T-helper 2 cell treated with Interferon-gamma antibody and Interleukin-4, amounts not matched to agents 5 μg/mL and 100 μg/mL, for 36 hours (primary cell): ENCODE measurements around the gene BCAR1.
"Not testable (repeated sequence)": the region's sequence is repeated elsewhere in the genome, so short reads cannot be mapped to it uniquely, and the experiment has no call there.

Experiments
- DNase-seq: peaks from one replicate; pipeline ENCODE4 v3.0.0; 2021; ENCODE audit warnings: low spot score
- H3K27ac Mint-ChIP-seq: one replicate; pipeline ENCODE4 v1.8.0; 2021; ENCODE audit warnings: mild to moderate bottlenecking, mixed read lengths
- H3K27me3 Mint-ChIP-seq: one replicate; pipeline ENCODE4 v1.8.0; 2021; ENCODE audit warnings: low read depth, mixed read lengths
- H3K36me3 Mint-ChIP-seq: one replicate; pipeline ENCODE4 v1.8.0; 2021; ENCODE audit warnings: low read depth, mixed read lengths
- H3K4me1 Mint-ChIP-seq: one replicate; pipeline ENCODE4 v1.8.0; 2021; ENCODE audit warnings: low read depth, mixed read lengths
- H3K4me3 Mint-ChIP-seq: one replicate; pipeline ENCODE4 v1.8.0; 2022; ENCODE audit warnings: mild to moderate bottlenecking, moderate library complexity, mixed read lengths
- H3K9me3 Mint-ChIP-seq: one replicate; pipeline ENCODE4 v1.8.0; 2021; ENCODE audit warnings: mixed read lengths

Gene BCAR1

GRCh38 chr16:75223129-75223528 lies 28.3 kb downstream of the BCAR1 start:
- not testable (repeated sequence) for H3K9me3 Mint-ChIP-seq, H3K4me3 Mint-ChIP-seq, H3K27me3 Mint-ChIP-seq, H3K4me1 Mint-ChIP-seq, H3K36me3 Mint-ChIP-seq, H3K27ac Mint-ChIP-seq, DNase-seq

- Mint-ChIP-seq H3K27me3 (no peaks in the 10 kb centered on the region), H3K27ac (no peak overlapping the region), H3K36me3 (no peaks in the 10 kb centered on the region), H3K4me1 (peaks cover 1% of the 10 kb centered on the region), H3K9me3 (no peaks in the 10 kb centered on the region), H3K4me3 (no peak overlapping the region)
- no peak for DNase-seq
These were observed 29.1 kb downstream of the BCAR1 start for GRCh38 chr16:75222271-75222783.

- no peaks in the 10 kb centered on the region for H3K36me3 Mint-ChIP-seq
These were observed 31.6 kb downstream of the BCAR1 start for GRCh38 chr16:75219838-75220237.

GRCh38 chr16:75219088-75219487 lies 32.3 kb downstream of the BCAR1 start:
- Mint-ChIP-seq H3K27me3 (no peaks in the 10 kb centered on the region), H3K9me3 (no peaks in the 10 kb centered on the region), H3K4me3 (no peak overlapping the region), H3K4me1 (peaks cover 1% of the 10 kb centered on the region), H3K27ac (no peak overlapping the region), H3K36me3 (no peaks in the 10 kb centered on the region)
- DNase-seq, result no peak

More at GRCh38 chr16:75219838-75220237, 31.6 kb downstream of the BCAR1 start:
- Mint-ChIP-seq H3K4me3 (peak overlapping the region; percentile 58), H3K9me3 (no peaks in the 10 kb centered on the region), H3K27me3 (no peaks in the 10 kb centered on the region), H3K27ac (peak overlapping the region; percentile 72), H3K4me1 (peaks cover 1% of the 10 kb centered on the region)
- DNase-seq, result no peak

GRCh38 chr16:75218256-75219076 lies 33.0 kb downstream of the BCAR1 start, which contains the start of gene CTRB1:
CTRB1 (plus strand) TSS chr16:75218988; CDS start chr16:75219008, 20 bp downstream.
- H3K27ac Mint-ChIP-seq, result peak within 1 kb of the TSS; percentile 72
- H3K36me3 Mint-ChIP-seq, result no peaks in the 10 kb centered on the region
- no peaks in the 10 kb centered on the region for H3K9me3 Mint-ChIP-seq
- no peaks in the 10 kb centered on the region for H3K27me3 Mint-ChIP-seq
- H3K4me3 Mint-ChIP-seq, result peak within 1 kb of the TSS; percentile 58
- no peak for DNase-seq
- H3K4me1 Mint-ChIP-seq, result peaks cover 1% of the 10 kb centered on the region

- Mint-ChIP-seq H3K4me3 (no peak overlapping the region), H3K36me3 (no peaks in the 10 kb centered on the region), H3K27me3 (no peaks in the 10 kb centered on the region), H3K27ac (no peak overlapping the region), H3K9me3 (no peaks in the 10 kb centered on the region), H3K4me1 (peaks cover 1% of the 10 kb centered on the region)
- DNase-seq, result no peak
These were observed 34.0 kb downstream of the BCAR1 start for GRCh38 chr16:75217389-75217851.

- Mint-ChIP-seq H3K4me3 (no peak overlapping the region), H3K27ac (no peak overlapping the region)
These were observed 34.8 kb downstream of the BCAR1 start for GRCh38 chr16:75216576-75216975.

GRCh38 chr16:75216127-75216526 lies 35.3 kb downstream of the BCAR1 start:
- Mint-ChIP-seq H3K4me1 (peaks cover 1% of the 10 kb centered on the region), H3K27me3 (no peaks in the 10 kb centered on the region), H3K36me3 (no peaks in the 10 kb centered on the region), H3K4me3 (no peak overlapping the region), H3K9me3 (no peaks in the 10 kb centered on the region), H3K27ac (no peak overlapping the region)
- DNase-seq, result no peak

More at GRCh38 chr16:75216576-75216975, 34.8 kb downstream of the BCAR1 start:
- DNase-seq, result no peak
- Mint-ChIP-seq H3K4me1 (peaks cover 1% of the 10 kb centered on the region), H3K27me3 (no peaks in the 10 kb centered on the region), H3K36me3 (no peaks in the 10 kb centered on the region), H3K9me3 (no peaks in the 10 kb centered on the region)

- not testable (repeated sequence) for H3K4me3 Mint-ChIP-seq
These were observed 40.1 kb downstream of the BCAR1 start for GRCh38 chr16:75211286-75211685.

GRCh38 chr16:75209944-75210343 lies 41.5 kb downstream of the BCAR1 start:
- H3K27ac Mint-ChIP-seq, result no peak overlapping the region
- no peak for DNase-seq
- no peak overlapping the region for H3K4me3 Mint-ChIP-seq
- no peaks in the 10 kb centered on the region for H3K4me1 Mint-ChIP-seq
- no peaks in the 10 kb centered on the region for H3K36me3 Mint-ChIP-seq
- no peaks in the 10 kb centered on the region for H3K9me3 Mint-ChIP-seq
- no peaks in the 10 kb centered on the region for H3K27me3 Mint-ChIP-seq

More at GRCh38 chr16:75211286-75211685, 40.1 kb downstream of the BCAR1 start:
- not testable (repeated sequence) for H3K4me1 Mint-ChIP-seq, H3K27ac Mint-ChIP-seq, H3K27me3 Mint-ChIP-seq, DNase-seq, H3K36me3 Mint-ChIP-seq, H3K9me3 Mint-ChIP-seq

- not testable (repeated sequence) for H3K36me3 Mint-ChIP-seq, DNase-seq, H3K27ac Mint-ChIP-seq, H3K4me1 Mint-ChIP-seq, H3K9me3 Mint-ChIP-seq, H3K4me3 Mint-ChIP-seq, H3K27me3 Mint-ChIP-seq
These were observed 41.9 kb downstream of the BCAR1 start for GRCh38 chr16:75209514-75209913.

- no peak overlapping the region for H3K27ac Mint-ChIP-seq
- H3K4me3 Mint-ChIP-seq, result no peak overlapping the region
- DNase-seq, result no peak
- no peaks in the 10 kb centered on the region for H3K27me3 Mint-ChIP-seq
- H3K4me1 Mint-ChIP-seq, result no peaks in the 10 kb centered on the region
- no peaks in the 10 kb centered on the region for H3K9me3 Mint-ChIP-seq
- no peaks in the 10 kb centered on the region for H3K36me3 Mint-ChIP-seq
These were observed 42.4 kb downstream of the BCAR1 start for GRCh38 chr16:75208861-75209505.

- no peaks in the 10 kb centered on the region for H3K9me3 Mint-ChIP-seq
- no peaks in the 10 kb centered on the region for H3K4me1 Mint-ChIP-seq
- no peak overlapping the region for H3K4me3 Mint-ChIP-seq
- H3K27me3 Mint-ChIP-seq, result no peaks in the 10 kb centered on the region
- no peak overlapping the region for H3K27ac Mint-ChIP-seq
- no peaks in the 10 kb centered on the region for H3K36me3 Mint-ChIP-seq
- DNase-seq, result no peak
These were observed 43.1 kb downstream of the BCAR1 start for GRCh38 chr16:75208242-75208825.

- no peaks in the 10 kb centered on the region for H3K36me3 Mint-ChIP-seq
- H3K4me3 Mint-ChIP-seq, result no peak overlapping the region
- H3K9me3 Mint-ChIP-seq, result no peaks in the 10 kb centered on the region
- H3K27me3 Mint-ChIP-seq, result no peaks in the 10 kb centered on the region
- H3K4me1 Mint-ChIP-seq, result no peaks in the 10 kb centered on the region
- H3K27ac Mint-ChIP-seq, result no peak overlapping the region
- DNase-seq, result no peak
These were observed 43.6 kb downstream of the BCAR1 start for GRCh38 chr16:75207831-75208230.
